ENCODE measurements around the gene MED7.

Gene MED7

GRCh38 chr5:157178966-157179365 is 36.3 kb upstream of the MED7 start:
- H3K9me3 ChIP-seq (ENCODE audit: control insufficient read depth, insufficient read depth, low read length): no peaks in the 10 kb centered on the region
- H3K27ac ChIP-seq (ENCODE audit: low read depth, low read length): no peak overlapping the region
- H3K27me3 ChIP-seq (ENCODE audit: control insufficient read depth, insufficient read depth, low read length): peaks cover 15% of the 10 kb centered on the region; the same call in 1 of the 2 replicates
- no peak overlapping the region for H3K9ac ChIP-seq (ENCODE audit: low read depth, low read length)
- H3K36me3 ChIP-seq (ENCODE audit: control insufficient read depth, insufficient read depth, low read length): no peaks in the 10 kb centered on the region
- H3K4me1 ChIP-seq (ENCODE audit: control insufficient read depth, insufficient read depth, low read length): no peaks in the 10 kb centered on the region
- H3K4me3 ChIP-seq (ENCODE audit: low read depth, low read length): no peak overlapping the region

GRCh38 chr5:157177953-157178352 is 35.3 kb upstream of the MED7 start:
- Histone ChIP-seq H3K4me3 (ENCODE audit: low read depth, low read length) (no peak overlapping the region), H3K9ac (ENCODE audit: low read depth, low read length) (no peak overlapping the region), H3K4me1 (ENCODE audit: control insufficient read depth, insufficient read depth, low read length) (no peaks in the 10 kb centered on the region), H3K27ac (ENCODE audit: low read depth, low read length) (no peak overlapping the region), H3K27me3 (ENCODE audit: control insufficient read depth, insufficient read depth, low read length) (peaks cover 10% of the 10 kb centered on the region; the same call in 1 of the 2 replicates), H3K9me3 (ENCODE audit: control insufficient read depth, insufficient read depth, low read length) (no peaks in the 10 kb centered on the region), H3K36me3 (ENCODE audit: control insufficient read depth, insufficient read depth, low read length) (no peaks in the 10 kb centered on the region)

- Histone ChIP-seq H3K4me3 (ENCODE audit: low read depth, low read length) (no peak overlapping the region), H3K36me3 (ENCODE audit: control insufficient read depth, insufficient read depth, low read length) (no peaks in the 10 kb centered on the region), H3K4me1 (ENCODE audit: control insufficient read depth, insufficient read depth, low read length) (no peaks in the 10 kb centered on the region), H3K9ac (ENCODE audit: low read depth, low read length) (no peak overlapping the region), H3K9me3 (ENCODE audit: control insufficient read depth, insufficient read depth, low read length) (no peaks in the 10 kb centered on the region), H3K27ac (ENCODE audit: low read depth, low read length) (no peak overlapping the region), H3K27me3 (ENCODE audit: control insufficient read depth, insufficient read depth, low read length) (no peaks in the 10 kb centered on the region)
These were observed 32.5 kb upstream of the MED7 start for GRCh38 chr5:157175071-157175612.

GRCh38 chr5:157172403-157172802 is 29.7 kb upstream of the MED7 start:
- H3K4me3 ChIP-seq (ENCODE audit: low read depth, low read length): no peak overlapping the region

GRCh38 chr5:157168286-157168685 is 25.6 kb upstream of the MED7 start:
- no peaks in the 10 kb centered on the region for H3K9me3 ChIP-seq (ENCODE audit: control insufficient read depth, insufficient read depth, low read length)
- no peaks in the 10 kb centered on the region for H3K4me1 ChIP-seq (ENCODE audit: control insufficient read depth, insufficient read depth, low read length)
- H3K9ac ChIP-seq (ENCODE audit: low read depth, low read length): no peak overlapping the region
- H3K36me3 ChIP-seq (ENCODE audit: control insufficient read depth, insufficient read depth, low read length): no peaks in the 10 kb centered on the region
- no peak overlapping the region for H3K27ac ChIP-seq (ENCODE audit: low read depth, low read length)
- no peaks in the 10 kb centered on the region for H3K27me3 ChIP-seq (ENCODE audit: control insufficient read depth, insufficient read depth, low read length)
- no peak overlapping the region for H3K4me3 ChIP-seq (ENCODE audit: low read depth, low read length)

More at GRCh38 chr5:157172403-157172802, 29.7 kb upstream of the MED7 start:
- H3K4me1 ChIP-seq (ENCODE audit: control insufficient read depth, insufficient read depth, low read length): no peaks in the 10 kb centered on the region
- H3K36me3 ChIP-seq (ENCODE audit: control insufficient read depth, insufficient read depth, low read length): no peaks in the 10 kb centered on the region
- H3K9me3 ChIP-seq (ENCODE audit: control insufficient read depth, insufficient read depth, low read length): no peaks in the 10 kb centered on the region
- no peak overlapping the region for H3K27ac ChIP-seq (ENCODE audit: low read depth, low read length)
- no peaks in the 10 kb centered on the region for H3K27me3 ChIP-seq (ENCODE audit: control insufficient read depth, insufficient read depth, low read length)
- no peak overlapping the region for H3K9ac ChIP-seq (ENCODE audit: low read depth, low read length)

GRCh38 chr5:157167214-157167621 is 24.6 kb upstream of the MED7 start:
- H3K27ac ChIP-seq (ENCODE audit: low read depth, low read length): no peak overlapping the region
- no peak overlapping the region for H3K4me3 ChIP-seq (ENCODE audit: low read depth, low read length)
- no peak overlapping the region for H3K9ac ChIP-seq (ENCODE audit: low read depth, low read length)
- no peaks in the 10 kb centered on the region for H3K36me3 ChIP-seq (ENCODE audit: control insufficient read depth, insufficient read depth, low read length)
- H3K27me3 ChIP-seq (ENCODE audit: control insufficient read depth, insufficient read depth, low read length): no peaks in the 10 kb centered on the region
- H3K9me3 ChIP-seq (ENCODE audit: control insufficient read depth, insufficient read depth, low read length): no peaks in the 10 kb centered on the region
- H3K4me1 ChIP-seq (ENCODE audit: control insufficient read depth, insufficient read depth, low read length): no peaks in the 10 kb centered on the region

GRCh38 chr5:157166214-157167213 is 23.8 kb upstream of the MED7 start, which contains the start of gene GARIN3:
GARIN3 (minus strand) TSS chr5:157166264; CDS start chr5:157166168, 96 bp downstream.
- Histone ChIP-seq H3K4me3 (ENCODE audit: low read depth, low read length) (no peak within 1 kb of the TSS), H3K27me3 (ENCODE audit: control insufficient read depth, insufficient read depth, low read length) (no peaks in the 10 kb centered on the region), H3K4me1 (ENCODE audit: control insufficient read depth, insufficient read depth, low read length) (no peaks in the 10 kb centered on the region), H3K9me3 (ENCODE audit: control insufficient read depth, insufficient read depth, low read length) (no peaks in the 10 kb centered on the region), H3K27ac (ENCODE audit: low read depth, low read length) (no peak within 1 kb of the TSS), H3K9ac (ENCODE audit: low read depth, low read length) (no peak within 1 kb of the TSS), H3K36me3 (ENCODE audit: control insufficient read depth, insufficient read depth, low read length) (no peaks in the 10 kb centered on the region)

- H3K9ac ChIP-seq (ENCODE audit: low read depth, low read length): no peak overlapping the region
- H3K27me3 ChIP-seq (ENCODE audit: control insufficient read depth, insufficient read depth, low read length): no peaks in the 10 kb centered on the region
- no peaks in the 10 kb centered on the region for H3K9me3 ChIP-seq (ENCODE audit: control insufficient read depth, insufficient read depth, low read length)
- H3K36me3 ChIP-seq (ENCODE audit: control insufficient read depth, insufficient read depth, low read length): no peaks in the 10 kb centered on the region
- no peaks in the 10 kb centered on the region for H3K4me1 ChIP-seq (ENCODE audit: control insufficient read depth, insufficient read depth, low read length)
- H3K27ac ChIP-seq (ENCODE audit: low read depth, low read length): no peak overlapping the region
- no peak overlapping the region for H3K4me3 ChIP-seq (ENCODE audit: low read depth, low read length)
These were observed 23.0 kb upstream of the MED7 start for GRCh38 chr5:157165668-157166067.

- no peaks in the 10 kb centered on the region for H3K36me3 ChIP-seq (ENCODE audit: control insufficient read depth, insufficient read depth, low read length)
- no peaks in the 10 kb centered on the region for H3K27me3 ChIP-seq (ENCODE audit: control insufficient read depth, insufficient read depth, low read length)
- H3K4me3 ChIP-seq (ENCODE audit: low read depth, low read length): no peak overlapping the region
- no peaks in the 10 kb centered on the region for H3K9me3 ChIP-seq (ENCODE audit: control insufficient read depth, insufficient read depth, low read length)
- H3K27ac ChIP-seq (ENCODE audit: low read depth, low read length): no peak overlapping the region
- no peak overlapping the region for H3K9ac ChIP-seq (ENCODE audit: low read depth, low read length)
- no peaks in the 10 kb centered on the region for H3K4me1 ChIP-seq (ENCODE audit: control insufficient read depth, insufficient read depth, low read length)
These were observed 22.6 kb upstream of the MED7 start for GRCh38 chr5:157165261-157165660.

GRCh38 chr5:157164521-157164920 is 21.9 kb upstream of the MED7 start:
- H3K4me3 ChIP-seq (ENCODE audit: low read depth, low read length): no peak overlapping the region
- H3K4me1 ChIP-seq (ENCODE audit: control insufficient read depth, insufficient read depth, low read length): no peaks in the 10 kb centered on the region
- no peaks in the 10 kb centered on the region for H3K36me3 ChIP-seq (ENCODE audit: control insufficient read depth, insufficient read depth, low read length)
- no peak overlapping the region for H3K9ac ChIP-seq (ENCODE audit: low read depth, low read length)
- no peaks in the 10 kb centered on the region for H3K9me3 ChIP-seq (ENCODE audit: control insufficient read depth, insufficient read depth, low read length)
- no peak overlapping the region for H3K27ac ChIP-seq (ENCODE audit: low read depth, low read length)
- no peaks in the 10 kb centered on the region for H3K27me3 ChIP-seq (ENCODE audit: control insufficient read depth, insufficient read depth, low read length)

GRCh38 chr5:157162919-157163510 is 20.4 kb upstream of the MED7 start:
- H3K4me1 ChIP-seq (ENCODE audit: control insufficient read depth, insufficient read depth, low read length): no peaks in the 10 kb centered on the region
- H3K36me3 ChIP-seq (ENCODE audit: control insufficient read depth, insufficient read depth, low read length): no peaks in the 10 kb centered on the region
- no peak overlapping the region for H3K27ac ChIP-seq (ENCODE audit: low read depth, low read length)
- no peaks in the 10 kb centered on the region for H3K9me3 ChIP-seq (ENCODE audit: control insufficient read depth, insufficient read depth, low read length)
- H3K4me3 ChIP-seq (ENCODE audit: low read depth, low read length): no peak overlapping the region
- no peak overlapping the region for H3K9ac ChIP-seq (ENCODE audit: low read depth, low read length)
- no peaks in the 10 kb centered on the region for H3K27me3 ChIP-seq (ENCODE audit: control insufficient read depth, insufficient read depth, low read length)

Data from HUES48 (cell line).